IMR-90 (cell line): ENCODE measurements around the gene CASP2. TPM values are rescaled to one million over a fixed set of nuclear protein-coding genes. Genes with fewer than 3 reads are reported as not detected.

Experiments
- ATAC-seq: fragments of 200-7000 bp; cut with Tn5 transposase; 2 replicates; pipeline ENCODE4 v1.9.1; 2020; ENCODE audit warnings: low read depth, mild to moderate bottlenecking, moderate library complexity
- BruUV-seq: library from RNA; stranded (reverse); fragments of 400-500 nt; replicated peaks from 2 replicates; lab custom pipeline; 2021; lab: Mats Ljungman, UMichigan
- CTCF ChIA-PET: fragments of 300-600 bp; formaldehyde crosslinking; extraction: SDS; loops from one replicate; lab custom pipeline; 2021; ENCODE audit warnings: antibody characterized with exemption; lab: Yijun Ruan, JAX
- POLR2A ChIA-PET: fragments of 300-600 bp; sonication (Branson Sonifier 250); formaldehyde crosslinking; loops from one replicate; lab custom pipeline; 2022; ENCODE audit warnings: antibody characterized with exemption; ENCODE audit not compliant: unreplicated experiment; lab: Charles Lee
- DNase-seq: peaks from one replicate; pipeline ENCODE4 v3.0.0; 2013
- H2AFZ ChIP-seq: replicated peaks from 2 replicates; pipeline ENCODE3; 2013; ENCODE audit warnings: low read length, mild to moderate bottlenecking; ENCODE audit not compliant: poor library complexity
- H2AK5ac ChIP-seq: 2 replicates; pipeline ENCODE4 v1.6.1; 2013; ENCODE audit warnings: low read depth, low read length, inconsistent platforms
- H2AK9ac ChIP-seq: replicated peaks from 2 replicates; pipeline ENCODE3; 2013; ENCODE audit warnings: mild to moderate bottlenecking, low read depth, low read length, moderate library complexity; ENCODE audit not compliant: poor library complexity
- H2BK120ac ChIP-seq: 2 replicates; pipeline ENCODE4 v1.6.1; 2013; ENCODE audit warnings: low read depth, low read length, inconsistent platforms
- H2BK15ac ChIP-seq: 3 replicates; pipeline ENCODE4 v1.6.1; 2013; ENCODE audit warnings: low read depth, low read length, inconsistent platforms
- H2BK20ac ChIP-seq: 2 replicates; pipeline ENCODE4 v1.6.1; 2013; ENCODE audit warnings: low read depth, mild to moderate bottlenecking, inconsistent platforms, low read length, moderate library complexity
- H2BK5ac ChIP-seq: 2 replicates; pipeline ENCODE4 v1.6.1; 2013; ENCODE audit warnings: mild to moderate bottlenecking, low read depth, low read length, inconsistent platforms; ENCODE audit not compliant: poor library complexity, severe bottlenecking
- H3K14ac ChIP-seq: replicated peaks from 2 replicates; pipeline ENCODE4 v1.6.1; 2013; ENCODE audit warnings: low read depth, low read length, inconsistent platforms
- H3K18ac ChIP-seq: 2 replicates; pipeline ENCODE4 v1.6.1; 2013; ENCODE audit warnings: low read depth, low read length, control low read depth
- H3K23ac ChIP-seq: 2 replicates; pipeline ENCODE4 v1.6.1; 2013; ENCODE audit warnings: low read depth, low read length, inconsistent platforms
- H3K27ac ChIP-seq: 2 replicates; pipeline ENCODE4 v1.5.1; 2013; ENCODE audit warnings: mild to moderate bottlenecking, control low read depth, low read length; ENCODE audit not compliant: insufficient read depth
- H3K27me3 ChIP-seq: 2 replicates; pipeline ENCODE4 v1.6.1; 2013; ENCODE audit warnings: low read length; ENCODE audit not compliant: control insufficient read depth, insufficient read depth
- H3K36me3 ChIP-seq: 2 replicates; pipeline ENCODE4 v1.6.1; 2013; ENCODE audit warnings: low read length, mixed read lengths; ENCODE audit not compliant: control insufficient read depth, insufficient read depth
- H3K4ac ChIP-seq: 2 replicates; pipeline ENCODE4 v1.6.1; 2013; ENCODE audit warnings: low read depth, low read length, inconsistent platforms
- H3K4me1 ChIP-seq: 2 replicates; pipeline ENCODE4 v1.6.1; 2013; ENCODE audit warnings: low read length, mixed read lengths; ENCODE audit not compliant: control insufficient read depth, insufficient read depth
- H3K4me2 ChIP-seq: 2 replicates; pipeline ENCODE4 v1.6.1; 2013; ENCODE audit warnings: low read depth, mild to moderate bottlenecking, control low read depth, low read length, moderate library complexity
- H3K4me3 ChIP-seq: 2 replicates; pipeline ENCODE4 v1.5.1; 2013; ENCODE audit warnings: low read depth, mild to moderate bottlenecking, control low read depth, low read length, moderate library complexity; ENCODE audit not compliant: insufficient read depth
- H3K56ac ChIP-seq: 2 replicates; pipeline ENCODE4 v1.6.1; 2013; ENCODE audit warnings: low read length, inconsistent platforms; ENCODE audit not compliant: insufficient read depth; ENCODE audit errors: extremely low read depth
- H3K79me1 ChIP-seq, 2 experiments: 2 replicates each; pipeline ENCODE4 v1.6.1; 2013; ENCODE audit warnings: low read length in 2 of 2, inconsistent platforms in 1 of 2, low read depth in 1 of 2
- H3K9ac ChIP-seq: 2 replicates; pipeline ENCODE4 v1.6.1; 2013; ENCODE audit warnings: low read depth, low read length, control low read depth
- H3K9me1 ChIP-seq: 2 replicates; pipeline ENCODE4 v1.6.1; 2013; ENCODE audit warnings: low read length, inconsistent platforms; ENCODE audit not compliant: insufficient read depth
- H3K9me3 ChIP-seq: 2 replicates; pipeline ENCODE4 v1.6.1; 2013; ENCODE audit warnings: low read length; ENCODE audit not compliant: control insufficient read depth, insufficient read depth
- H4K20me1 ChIP-seq: 2 replicates; pipeline ENCODE4 v1.6.1; 2013; ENCODE audit warnings: low read length, inconsistent platforms; ENCODE audit not compliant: insufficient read depth
- H4K5ac ChIP-seq: 2 replicates; pipeline ENCODE4 v1.6.1; 2013; ENCODE audit warnings: mild to moderate bottlenecking, low read depth, low read length, control low read depth
- H4K8ac ChIP-seq, 2 experiments: 2 replicates each; pipeline ENCODE4 v1.6.1; 2013; ENCODE audit warnings: low read depth in 2 of 2, low read length in 2 of 2, control low read depth in 1 of 2, inconsistent platforms in 1 of 2
- H4K91ac ChIP-seq: 2 replicates; pipeline ENCODE4 v1.6.1; 2013; ENCODE audit warnings: low read depth, low read length, inconsistent platforms; ENCODE audit not compliant: insufficient read depth
- CEBPB ChIP-seq: IDR thresholded peaks from 2 replicates; pipeline ENCODE4 v1.6.1; 2012; ENCODE audit warnings: low read depth, low read length, improper control_type of control experiment
- MAFK ChIP-seq: IDR thresholded peaks from 2 replicates; pipeline ENCODE4 v1.6.1; 2012; ENCODE audit warnings: low read depth, low read length, improper control_type of control experiment
- WGBS, 2 experiments: methylation state at CpG; one replicate each; pipeline versions ENCODE4 v1.1.5 to v1.1.7; 2013; ENCODE audit warnings: missing lambda C conversion rate in 2 of 2; ENCODE audit not compliant: insufficient read length in 1 of 2; ENCODE audit errors: extremely low coverage in 2 of 2; 5-methylcytosine and 5-hydroxymethylcytosine counted together
- dilution Hi-C: fragments of 300-500 bp; cut with HindIII; formaldehyde crosslinking; loops from one replicate; pipeline ENCODE4 v1.14.3; 2018; ENCODE audit warnings: low sequenced_read_pairs; ENCODE audit not compliant: unreplicated experiment
- in situ Hi-C: fragments of 300-500 bp; cut with MboI; formaldehyde crosslinking; loops from 3 replicates; pipeline ENCODE4 v1.14.3; 2019; ENCODE audit warnings: low sequenced_read_pairs, inconsistent platforms, mixed read lengths
- intact Hi-C: fragments of 100-400 bp; cut with micrococcal nuclease; formaldehyde crosslinking; loops from 2 replicates; pipeline ENCODE4 v1.10.0; 2022
- polyA plus RNA-seq, 3 experiments: library from polyadenylated mRNA; depleted of rRNA; stranded (reverse); fragments of >200 nt; gene quantifications; 2 replicates each; pipeline ENCODE4 v1.2.3, GENCODE V29; 2012; ENCODE audit warnings: low replicate concordance in 1 of 3
- total RNA-seq: library from RNA; depleted of rRNA; stranded (reverse); fragments of >200 nt; gene quantifications from 2 replicates; pipeline ENCODE4 v1.2.3, GENCODE V29; 2012

The CASP2 gene
- total and polyA plus RNA-seq, 2 of the 4 experiments (the other 2 are of a cell fraction), result 15.4 to 25.6 TPM

DNA sequence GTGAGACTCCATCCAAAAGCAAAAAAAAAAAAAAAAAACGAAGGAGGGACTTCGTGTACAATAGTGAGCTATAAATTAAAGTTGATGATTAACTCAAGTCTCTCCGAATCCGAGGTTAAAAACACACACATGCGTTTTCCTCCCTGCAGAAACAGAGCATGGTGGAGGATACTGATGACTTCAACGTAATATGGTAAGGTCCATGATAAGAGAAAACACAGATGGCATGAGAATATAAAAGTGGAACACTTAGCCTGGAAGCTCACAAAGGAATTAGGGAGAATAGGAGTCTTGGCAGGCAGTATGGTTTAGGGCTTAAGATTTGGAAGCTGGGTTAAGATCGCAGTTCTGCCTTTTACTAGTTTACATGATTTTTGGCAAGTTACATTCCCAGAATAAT, 45.0 kb upstream of the CASP2 start:
- intact Hi-C loops, result loop anchor here (5.0 kb wide), 1 partner anchor 139 kb away; the partner anchor contains the start of gene ZYX
- H2BK120ac ChIP-seq, result no peak overlapping the region
- no peak overlapping the region for H4K91ac ChIP-seq
- no peak overlapping the region for H3K27ac ChIP-seq
- no peaks in the 10 kb centered on the region for H4K20me1 ChIP-seq
- no peak overlapping the region for H4K8ac ChIP-seq
- WGBS, 2 experiments, result no CpG with 5 or more reads among the region's 7 CpGs
- dilution Hi-C loops, result no loop called here
- no peak overlapping the region for H3K9ac ChIP-seq
- no peak overlapping the region for H3K18ac ChIP-seq
- no TSS peak for BruUV-seq
- H2BK15ac ChIP-seq, result no peak overlapping the region
- H4K5ac ChIP-seq, result no peak overlapping the region
- no peaks in the 10 kb centered on the region for H3K79me1 ChIP-seq
- no peak overlapping the region for H2AFZ ChIP-seq
- peaks cover 4% of the 10 kb centered on the region; the same call in 1 of the 2 replicates for H3K4me1 ChIP-seq
- TF ChIP-seq CEBPB, result no peak
- no peak for TF ChIP-seq MAFK
- H3K14ac ChIP-seq, result no peak overlapping the region
- no peak for DNase-seq
- POLR2A ChIA-PET, result no interaction called here
- no peak overlapping the region for H2BK5ac ChIP-seq
- H3K9me1 ChIP-seq, result no peaks in the 10 kb centered on the region
- H3K23ac ChIP-seq, result no peak overlapping the region
- no peak overlapping the region for H3K56ac ChIP-seq
- in situ Hi-C loops, result no loop called here
- no peak overlapping the region for H3K4me2 ChIP-seq
- no peak overlapping the region for H2AK5ac ChIP-seq
- H3K4ac ChIP-seq, result no peak overlapping the region
- no peak overlapping the region for H2AK9ac ChIP-seq
- H3K36me3 ChIP-seq, result no peaks in the 10 kb centered on the region
- no peak overlapping the region for H3K4me3 ChIP-seq
- no peak overlapping the region for H2BK20ac ChIP-seq
- no peaks in the 10 kb centered on the region for H3K9me3 ChIP-seq
- CTCF ChIA-PET, result interaction anchor here (0.6 kb wide), 1 partner anchor 48 kb away, joined by 3 read pairs; no protein-coding TSS in a partner anchor
- H3K27me3 ChIP-seq, result peaks cover 11% of the 10 kb centered on the region
- ATAC-seq, result no peak
